Measurements from ENCODE around the gene EXTL2.
A peak's percentile ranks its signal among the peaks of the same experiment; 100 is the strongest.
"Not testable (repeated sequence)": the region's sequence is repeated elsewhere in the genome, so short reads cannot be mapped to it uniquely, and the experiment has no call there.

Gene EXTL2

DNA sequence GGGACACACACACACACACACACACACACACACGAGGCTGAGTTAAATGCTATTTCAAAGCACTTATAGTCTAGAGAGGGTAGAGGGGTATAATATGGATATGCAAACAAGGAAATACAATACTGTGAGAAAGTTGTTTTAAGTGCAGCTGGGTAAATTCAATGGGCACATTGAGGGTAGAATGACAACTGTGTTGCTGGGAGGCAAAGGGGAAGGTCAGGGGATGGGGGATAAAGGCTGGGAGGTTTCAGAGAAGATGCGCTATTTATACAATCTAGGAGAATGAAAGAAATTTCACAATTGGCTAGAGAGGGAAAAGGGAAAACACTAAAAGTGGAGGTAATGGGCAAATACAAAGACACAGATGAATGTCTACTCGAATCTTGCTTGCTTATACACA is 19.4 kb downstream of the EXTL2 start:
- TF ChIP-seq TAF1 (IDR thresholded peaks at IDR 0.05; ENCODE audit: borderline replicate concordance, low read depth, low read length) (no peak), POLR2AphosphoS5 (IDR thresholded peaks at IDR 0.05; ENCODE audit: low read depth, low read length) (no peak), POLR2A (IDR thresholded peaks at IDR 0.05; ENCODE audit: low read depth, low read length) (no peak)
- FAIRE-seq (no peak), DNase-seq (ENCODE audit: insufficient read length) (no peak)

DNA sequence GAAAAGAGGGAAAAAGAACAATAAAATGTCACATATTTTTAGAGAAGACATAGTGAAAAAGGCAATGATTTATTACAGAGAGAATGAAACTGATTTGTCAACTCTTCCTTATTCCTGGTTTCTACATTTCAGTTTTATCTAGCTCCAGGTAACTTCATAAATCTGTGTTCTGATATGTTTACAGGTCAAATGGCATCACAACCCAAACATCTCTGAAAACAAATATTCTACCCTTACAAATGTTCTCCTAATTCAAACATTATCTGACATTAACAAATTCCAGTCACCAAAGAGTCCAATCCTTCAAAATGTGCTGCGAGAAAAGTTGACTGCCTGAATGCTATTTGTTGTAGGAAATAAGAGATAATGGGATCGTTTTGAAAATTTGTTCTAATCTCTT is 20.2 kb downstream of the EXTL2 start:
- FAIRE-seq (no peak), DNase-seq (ENCODE audit: insufficient read length) (no peak)
- TF ChIP-seq POLR2AphosphoS5 (IDR thresholded peaks at IDR 0.05; ENCODE audit: low read depth, low read length) (no peak), TAF1 (IDR thresholded peaks at IDR 0.05; ENCODE audit: borderline replicate concordance, low read depth, low read length) (no peak), POLR2A (IDR thresholded peaks at IDR 0.05; ENCODE audit: low read depth, low read length) (no peak)

DNA sequence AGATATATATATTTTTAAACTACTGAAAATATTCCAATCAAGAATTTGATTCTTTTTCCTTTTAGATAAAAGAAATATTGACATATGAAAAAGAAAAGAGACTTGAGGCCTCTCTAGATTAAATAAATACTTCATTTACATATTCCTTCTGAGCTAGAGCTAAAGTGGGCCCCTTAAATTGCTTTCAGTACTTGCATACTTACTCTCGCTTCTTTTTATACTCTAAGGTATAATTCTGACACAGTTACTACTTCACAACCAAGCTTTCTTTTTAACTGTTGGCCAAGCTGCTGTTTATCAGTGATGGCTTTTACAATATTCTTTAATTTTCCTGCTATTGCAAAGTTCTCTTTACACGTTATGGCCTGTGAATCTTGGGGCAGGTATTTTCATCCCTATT is 24.6 kb downstream of the EXTL2 start:
- TF ChIP-seq TAF1 (IDR thresholded peaks at IDR 0.05; ENCODE audit: borderline replicate concordance, low read depth, low read length) (no peak), POLR2A (IDR thresholded peaks at IDR 0.05; ENCODE audit: low read depth, low read length) (no peak), POLR2AphosphoS5 (IDR thresholded peaks at IDR 0.05; ENCODE audit: low read depth, low read length) (no peak)
- no peak for DNase-seq (ENCODE audit: insufficient read length)

DNA sequence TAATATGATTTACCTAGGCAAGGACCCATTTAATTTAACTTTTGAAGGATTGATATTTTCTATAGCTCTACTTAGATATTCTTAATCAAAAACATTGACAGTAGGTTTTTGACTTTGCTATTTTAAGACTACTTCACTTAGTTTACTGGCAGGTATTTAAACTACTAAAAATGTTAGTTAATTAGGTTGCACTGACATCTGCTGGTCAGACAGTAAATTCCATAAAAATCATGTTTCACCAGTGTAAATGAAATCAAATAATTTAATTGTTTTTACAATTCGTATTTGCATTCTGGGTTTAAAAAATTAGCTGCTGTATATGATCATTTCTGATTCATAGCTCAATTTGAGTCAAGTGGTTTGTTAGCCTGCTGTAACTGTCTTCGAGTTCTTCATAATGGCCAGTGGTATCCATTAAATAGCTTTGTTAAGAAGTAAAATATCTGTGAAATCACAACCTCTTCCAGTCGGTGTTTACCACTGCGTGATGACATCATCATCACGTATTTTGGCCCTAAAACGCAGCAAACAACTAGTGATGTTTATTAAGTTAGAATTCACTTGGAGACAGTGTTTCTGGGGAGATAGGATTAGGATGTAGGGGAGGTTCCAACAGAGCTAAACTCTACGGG is 26.2 kb downstream of the EXTL2 start:
- FAIRE-seq (peak; percentile 70), DNase-seq (ENCODE audit: insufficient read length) (no peak)
- no peak for TF ChIP-seq POLR2AphosphoS5 (IDR thresholded peaks at IDR 0.05; ENCODE audit: low read depth, low read length)
- TF ChIP-seq POLR2A (IDR thresholded peaks at IDR 0.05; ENCODE audit: low read depth, low read length), result no peak
- TF ChIP-seq TAF1 (IDR thresholded peaks at IDR 0.05; ENCODE audit: borderline replicate concordance, low read depth, low read length), result no peak

More for the DNA sequence above, 24.6 kb downstream of the EXTL2 start:
- no peak for FAIRE-seq

DNA sequence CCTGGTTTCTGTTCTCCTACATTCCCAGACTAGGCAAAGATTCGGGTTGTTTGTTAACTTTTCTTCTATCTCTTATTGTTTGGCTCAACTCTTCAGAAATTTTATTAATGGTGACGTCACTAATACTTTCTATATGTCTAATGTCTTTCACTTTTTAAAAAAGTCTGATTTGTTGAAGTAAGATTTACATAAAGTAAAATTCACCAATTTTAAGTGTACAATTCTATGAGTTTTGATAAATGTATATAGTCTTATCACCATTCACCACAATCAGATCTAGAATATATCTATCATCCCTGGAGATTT is 27.8 kb downstream of the EXTL2 start:
- DNase-seq (ENCODE audit: insufficient read length), result no peak
- TF ChIP-seq POLR2A (IDR thresholded peaks at IDR 0.05; ENCODE audit: low read depth, low read length), result no peak
- no peak for TF ChIP-seq POLR2AphosphoS5 (IDR thresholded peaks at IDR 0.05; ENCODE audit: low read depth, low read length)
- TF ChIP-seq TAF1 (IDR thresholded peaks at IDR 0.05; ENCODE audit: borderline replicate concordance, low read depth, low read length), result no peak
- FAIRE-seq, result no peak

DNA sequence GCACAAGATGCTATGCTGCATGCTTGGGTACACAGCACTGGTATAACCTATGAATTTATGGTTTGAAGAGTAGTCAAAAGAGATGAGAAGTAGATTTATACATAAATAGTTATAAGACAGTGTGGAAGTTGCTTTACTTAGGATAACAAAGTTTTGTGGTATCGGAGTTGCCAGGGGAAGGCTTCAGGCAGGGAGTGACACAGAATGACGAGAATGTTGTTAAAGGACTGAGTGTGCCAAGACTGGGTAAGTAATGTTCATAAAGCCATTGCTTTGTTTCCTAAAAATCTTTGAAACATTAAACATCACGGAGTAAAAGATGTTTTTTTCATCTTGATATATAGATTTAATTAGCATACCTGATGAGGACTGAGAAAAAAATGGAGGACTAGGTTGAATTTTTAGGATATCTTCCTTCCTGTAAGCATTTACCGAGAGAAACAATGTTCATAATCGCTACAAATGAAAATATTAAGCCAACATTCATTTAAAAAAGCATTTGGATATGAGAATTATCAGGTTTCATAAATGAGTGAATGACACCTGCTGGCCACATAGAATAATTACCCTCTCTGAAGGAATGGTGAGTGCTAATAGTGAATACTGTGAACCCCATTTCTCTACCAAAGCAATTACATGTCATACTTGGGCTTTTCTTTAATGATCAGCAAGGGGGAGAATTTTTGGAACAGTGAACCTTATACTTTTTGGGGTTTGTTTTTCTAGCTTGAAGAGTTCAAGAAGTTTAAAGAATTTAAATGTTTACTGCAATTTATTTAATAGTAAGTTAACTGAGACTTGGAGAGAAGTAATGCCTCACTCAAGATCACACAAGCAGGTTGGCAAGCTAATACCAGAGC is 28.4 kb downstream of the EXTL2 start:
- TF ChIP-seq POLR2A (IDR thresholded peaks at IDR 0.05; ENCODE audit: low read depth, low read length) (no peak), TAF1 (IDR thresholded peaks at IDR 0.05; ENCODE audit: borderline replicate concordance, low read depth, low read length) (no peak), POLR2AphosphoS5 (IDR thresholded peaks at IDR 0.05; ENCODE audit: low read depth, low read length) (no peak)
- no peak for DNase-seq (ENCODE audit: insufficient read length)
- peak; percentile 81 for FAIRE-seq

DNA sequence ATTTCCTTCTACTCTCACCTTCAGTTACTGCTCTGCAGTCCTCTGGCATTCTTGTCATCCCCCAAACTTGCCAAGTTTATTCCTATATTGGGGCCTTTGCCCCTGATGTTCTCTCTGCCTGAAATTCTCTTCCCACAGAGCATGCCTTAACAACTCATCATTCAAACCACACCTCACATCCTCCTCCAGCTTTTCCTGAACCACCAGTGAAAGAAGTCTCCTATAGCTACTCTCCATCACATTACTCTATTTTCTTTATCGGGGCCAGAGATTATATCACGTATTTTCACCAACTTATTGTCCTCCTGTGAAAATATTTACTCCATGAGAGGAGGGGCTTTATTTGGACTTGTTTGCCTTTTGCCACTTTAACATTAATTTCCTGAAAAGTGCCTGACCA is 32.1 kb downstream of the EXTL2 start:
- no peak for FAIRE-seq

DNA sequence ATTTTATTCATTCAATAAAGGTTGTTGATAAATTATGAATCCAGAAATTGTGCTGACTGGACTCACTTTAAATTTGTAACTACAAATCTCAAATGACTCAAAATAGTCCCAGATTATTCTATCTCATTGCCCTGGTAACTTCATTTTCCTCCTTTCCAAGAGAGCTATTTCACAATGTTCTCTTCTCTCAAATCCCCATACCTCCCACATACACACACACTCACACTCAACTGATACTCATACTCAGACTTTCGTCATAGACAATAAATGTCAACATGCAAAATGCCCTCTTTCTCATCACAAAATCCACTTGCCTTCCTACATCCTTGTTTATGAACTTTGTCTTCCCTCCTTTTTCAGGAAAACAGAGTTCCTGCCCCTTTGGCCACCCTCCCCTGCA is 33.3 kb downstream of the EXTL2 start:
- no peak for TF ChIP-seq POLR2A (IDR thresholded peaks at IDR 0.05; ENCODE audit: low read depth, low read length)
- no peak for DNase-seq (ENCODE audit: insufficient read length)
- FAIRE-seq, result no peak

More for the DNA sequence above, 32.1 kb downstream of the EXTL2 start:
- TF ChIP-seq POLR2A (IDR thresholded peaks at IDR 0.05; ENCODE audit: low read depth, low read length), result no peak
- TF ChIP-seq POLR2AphosphoS5 (IDR thresholded peaks at IDR 0.05; ENCODE audit: low read depth, low read length), result no peak
- TF ChIP-seq TAF1 (IDR thresholded peaks at IDR 0.05; ENCODE audit: borderline replicate concordance, low read depth, low read length), result no peak
- no peak for DNase-seq (ENCODE audit: insufficient read length)

DNA sequence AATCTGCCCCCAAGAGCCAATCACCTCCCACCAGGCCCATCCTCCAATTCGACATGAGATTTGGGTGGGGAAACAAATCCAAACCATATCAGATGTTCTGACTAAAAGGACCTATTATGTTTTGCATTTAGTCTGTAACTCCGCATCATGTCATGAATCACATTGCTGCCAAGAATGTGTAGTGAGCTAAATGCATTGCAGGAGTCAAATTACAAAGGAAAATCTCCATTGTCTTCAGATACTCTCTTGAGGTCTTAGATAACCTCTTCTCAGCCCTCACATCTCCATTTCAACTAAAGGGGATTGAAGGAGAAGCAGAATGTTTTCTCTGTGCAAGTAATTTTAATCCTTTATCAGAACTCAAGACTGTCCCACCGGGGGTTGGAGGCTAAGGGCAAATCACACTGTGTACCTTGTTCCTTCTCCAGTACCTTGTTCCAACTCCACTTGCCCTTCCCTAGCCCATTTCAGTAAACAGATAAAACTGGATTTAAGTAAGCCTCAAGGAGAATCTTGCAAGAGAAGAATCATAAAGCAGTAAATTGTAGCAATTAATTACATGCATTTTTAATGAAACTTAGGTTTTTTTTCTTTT is 34.1 kb downstream of the EXTL2 start:
- TF ChIP-seq POLR2AphosphoS5 (IDR thresholded peaks at IDR 0.05; ENCODE audit: low read depth, low read length), result no peak
- FAIRE-seq (no peak), DNase-seq (ENCODE audit: insufficient read length) (no peak)

DNA sequence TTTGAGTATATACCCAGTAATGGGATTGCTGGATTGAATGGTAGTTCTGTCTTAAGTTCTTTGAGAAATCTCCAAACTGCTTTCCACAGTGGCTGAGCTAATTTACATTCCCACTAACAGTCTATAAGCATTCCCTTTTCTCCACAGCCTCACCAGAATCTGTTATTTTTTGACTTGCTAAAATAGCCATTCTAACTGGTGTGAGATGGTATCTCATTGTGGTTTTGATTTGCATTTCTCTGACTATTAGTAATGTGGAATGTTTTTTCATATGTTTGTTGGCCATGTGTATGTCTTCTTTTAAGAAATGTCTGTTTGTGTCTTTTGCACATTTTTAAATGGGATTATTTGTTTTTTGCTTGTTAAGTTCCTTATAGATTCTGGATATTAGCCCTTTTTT is 39.5 kb downstream of the EXTL2 start:
- not testable (repeated sequence) for DNase-seq (ENCODE audit: insufficient read length); FAIRE-seq

DNA sequence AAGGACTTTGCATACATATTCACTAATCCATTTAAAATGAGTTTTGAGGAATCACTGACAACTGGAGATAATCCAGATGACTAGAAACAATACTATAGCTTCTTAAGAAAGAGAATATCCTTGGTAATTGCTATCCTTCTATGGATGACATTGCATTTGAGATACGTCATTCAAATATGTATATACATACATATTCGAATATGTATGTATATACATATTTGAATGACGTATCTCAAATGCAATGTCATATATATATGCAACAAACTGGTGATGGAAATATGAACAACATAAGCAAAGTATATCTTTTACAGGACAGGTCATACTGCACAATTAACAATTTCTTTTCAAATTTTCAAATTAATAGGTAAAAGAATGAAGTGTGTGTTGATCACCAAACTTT is 41.7 kb downstream of the EXTL2 start:
- no peak for DNase-seq (ENCODE audit: insufficient read length)
- FAIRE-seq, result no peak
- no peak for TF ChIP-seq POLR2AphosphoS5 (IDR thresholded peaks at IDR 0.05; ENCODE audit: low read depth, low read length)
- TF ChIP-seq POLR2A (IDR thresholded peaks at IDR 0.05; ENCODE audit: low read depth, low read length), result no peak
- no peak for TF ChIP-seq TAF1 (IDR thresholded peaks at IDR 0.05; ENCODE audit: borderline replicate concordance, low read depth, low read length)

DNA sequence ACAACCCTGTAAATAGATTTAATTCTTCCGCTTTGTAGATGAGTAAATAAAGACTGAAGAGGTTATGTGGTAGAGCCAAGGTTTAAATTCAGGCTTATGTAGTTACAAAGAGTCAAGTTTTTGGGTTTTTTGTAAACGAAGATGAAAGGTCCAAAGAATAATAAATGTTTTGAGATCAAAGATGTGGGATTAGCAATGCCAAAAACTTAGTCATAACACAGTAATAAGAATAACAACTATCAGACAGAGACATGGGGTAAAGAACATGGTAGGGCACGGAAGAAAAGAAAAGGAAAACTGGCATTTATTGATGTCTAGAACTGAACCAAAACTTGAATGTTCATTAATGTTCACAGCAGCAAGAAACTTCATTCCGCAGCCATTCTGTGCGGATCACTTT is 42.9 kb downstream of the EXTL2 start:
- TF ChIP-seq TAF1 (IDR thresholded peaks at IDR 0.05; ENCODE audit: borderline replicate concordance, low read depth, low read length) (no peak), POLR2AphosphoS5 (IDR thresholded peaks at IDR 0.05; ENCODE audit: low read depth, low read length) (no peak), POLR2A (IDR thresholded peaks at IDR 0.05; ENCODE audit: low read depth, low read length) (no peak)
- FAIRE-seq (no peak), DNase-seq (ENCODE audit: insufficient read length) (no peak)

Measured in GM12892 (cell line).